ENCODE results near the gene PRKCZ. TPM values are rescaled to one million over a fixed set of nuclear protein-coding genes. Genes with fewer than 3 reads are reported as not detected.

Gene PRKCZ
- total RNA-seq, 1 experiment from 2014 or later, result 56.8 TPM

DNA sequence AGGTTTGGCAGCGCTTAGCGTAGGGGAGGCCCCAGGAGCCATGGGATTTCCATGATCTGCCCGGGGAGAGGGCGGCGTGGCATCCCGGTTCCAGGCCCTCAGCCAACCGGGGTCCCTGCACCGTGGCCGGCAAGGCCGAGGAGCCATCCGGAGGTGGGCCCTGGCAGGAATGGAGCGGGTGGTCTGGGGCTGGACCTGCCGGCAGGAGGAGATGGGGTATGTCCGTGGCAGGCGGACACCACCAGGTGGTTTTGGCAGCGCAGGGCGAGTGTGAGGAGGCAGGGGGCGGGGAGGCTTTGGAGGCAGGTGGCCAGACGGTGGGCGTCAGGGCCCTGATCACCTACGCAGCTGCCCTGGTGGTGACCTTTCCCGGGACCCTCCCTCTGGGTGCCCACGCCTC, 10.3 kb downstream of the PRKCZ start:
- POLR2A ChIA-PET (ENCODE audit: unreplicated experiment), result no interaction called here
- Histone ChIP-seq H3K27ac (ENCODE audit: low read length) (no peak overlapping the region), H3K9me3 (ENCODE audit: low read length) (0 out of 2 replicates have a peak, but pooled peaks cover 7% of the 10 kb centered on the region), H3K27me3 (ENCODE audit: low read length) (no peaks in the 10 kb centered on the region), H4K20me1 (ENCODE audit: low read length) (no peaks in the 10 kb centered on the region), H3K4me3 (ENCODE audit: low read length) (no peak overlapping the region), H2AFZ (ENCODE audit: low read length) (no peak overlapping the region), H3K4me2 (ENCODE audit: low read length) (no peak overlapping the region), H3K9me2 (replicated peaks; ENCODE audit: low read length) (no peaks in the 10 kb centered on the region), H3K79me2 (ENCODE audit: low read length) (no peaks in the 10 kb centered on the region), H3K4me1 (ENCODE audit: insufficient read depth, low read length) (no peaks in the 10 kb centered on the region), H3F3A (ENCODE audit: low read length, unreplicated experiment) (no peaks in the 10 kb centered on the region), H3K9ac (ENCODE audit: low read length) (no peak overlapping the region), H3K36me3 (ENCODE audit: low read depth, low read length) (peaks cover 36% of the 10 kb centered on the region)
- TF ChIP-seq EZH2 (IDR thresholded peaks at IDR 0.05; ENCODE audit: low read length, unreplicated experiment) (no peak), EZH2phosphoT487 (IDR thresholded peaks at IDR 0.05; ENCODE audit: borderline replicate concordance, low read length) (no peak)
- TF ChIP-seq, protein P1, sequence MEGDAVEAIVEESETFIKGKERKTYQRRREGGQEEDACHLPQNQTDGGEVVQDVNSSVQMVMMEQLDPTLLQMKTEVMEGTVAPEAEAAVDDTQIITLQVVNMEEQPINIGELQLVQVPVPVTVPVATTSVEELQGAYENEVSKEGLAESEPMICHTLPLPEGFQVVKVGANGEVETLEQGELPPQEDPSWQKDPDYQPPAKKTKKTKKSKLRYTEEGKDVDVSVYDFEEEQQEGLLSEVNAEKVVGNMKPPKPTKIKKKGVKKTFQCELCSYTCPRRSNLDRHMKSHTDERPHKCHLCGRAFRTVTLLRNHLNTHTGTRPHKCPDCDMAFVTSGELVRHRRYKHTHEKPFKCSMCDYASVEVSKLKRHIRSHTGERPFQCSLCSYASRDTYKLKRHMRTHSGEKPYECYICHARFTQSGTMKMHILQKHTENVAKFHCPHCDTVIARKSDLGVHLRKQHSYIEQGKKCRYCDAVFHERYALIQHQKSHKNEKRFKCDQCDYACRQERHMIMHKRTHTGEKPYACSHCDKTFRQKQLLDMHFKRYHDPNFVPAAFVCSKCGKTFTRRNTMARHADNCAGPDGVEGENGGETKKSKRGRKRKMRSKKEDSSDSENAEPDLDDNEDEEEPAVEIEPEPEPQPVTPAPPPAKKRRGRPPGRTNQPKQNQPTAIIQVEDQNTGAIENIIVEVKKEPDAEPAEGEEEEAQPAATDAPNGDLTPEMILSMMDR (conservative IDR thresholded peaks at IDR 0.05; ENCODE audit: low read depth, low read length), result no peak
- no peak for DNase-seq
- no TSS peak for BruUV-seq (replicated peaks)
- CTCF ChIA-PET, result no interaction called here
- no peak for ATAC-seq
- intact Hi-C loops (cut with micrococcal nuclease), result no loop called here

DNA sequence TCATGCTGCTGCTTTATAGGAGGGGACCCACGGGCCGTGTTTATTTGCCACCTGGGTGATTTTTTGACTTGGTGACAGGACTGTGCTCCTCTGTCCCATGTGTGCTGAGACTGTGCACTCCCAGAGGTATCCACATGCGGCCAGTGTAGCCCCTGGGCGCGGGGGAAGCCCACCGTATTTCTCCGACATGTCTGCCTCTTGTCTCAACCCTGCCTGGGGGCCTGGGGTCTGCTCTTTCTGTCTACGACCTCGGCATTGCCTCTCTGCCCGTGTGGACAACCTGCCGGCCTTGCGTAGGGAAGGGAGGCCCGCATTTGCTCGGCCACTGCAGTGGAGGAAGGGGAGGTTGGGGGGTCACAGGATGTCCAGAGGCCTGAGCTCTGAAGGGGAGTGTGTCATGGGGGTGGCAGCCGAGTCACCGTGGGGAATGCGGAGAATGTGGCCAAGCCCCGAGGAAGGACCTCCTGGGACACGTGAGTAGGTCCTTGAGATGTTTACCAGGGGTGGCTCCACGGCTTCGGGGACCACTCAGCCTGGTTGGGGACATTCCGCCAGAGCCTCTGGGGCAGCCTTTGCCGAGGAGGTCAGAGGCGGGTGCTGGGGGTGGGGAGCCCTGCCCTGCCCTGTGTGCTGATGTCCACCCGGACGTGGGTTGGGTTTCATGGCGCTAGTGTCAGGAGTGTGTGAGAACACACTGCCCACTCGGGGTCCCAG, 11.0 kb downstream of the PRKCZ start:
- no peak overlapping the region for H3K27ac ChIP-seq (ENCODE audit: low read length)
- BruUV-seq (replicated peaks), result no TSS peak
- H3K36me3 ChIP-seq (ENCODE audit: low read depth, low read length), result peaks cover 32% of the 10 kb centered on the region
- H3K9me2 ChIP-seq (replicated peaks; ENCODE audit: low read length), result no peaks in the 10 kb centered on the region
- 0 out of 2 replicates have a peak, but pooled peaks cover 7% of the 10 kb centered on the region for H3K9me3 ChIP-seq (ENCODE audit: low read length)
- DNase-seq (no peak), ATAC-seq (no peak; the same call in 1 of the 2 replicates)
- no peak for TF ChIP-seq EZH2 (IDR thresholded peaks at IDR 0.05; ENCODE audit: low read length, unreplicated experiment)
- TF ChIP-seq, protein P1 (conservative IDR thresholded peaks at IDR 0.05; ENCODE audit: low read depth, low read length), result no peak
- TF ChIP-seq EZH2phosphoT487 (IDR thresholded peaks at IDR 0.05; ENCODE audit: borderline replicate concordance, low read length), result no peak
- H3F3A ChIP-seq (ENCODE audit: low read length, unreplicated experiment), result no peaks in the 10 kb centered on the region
- POLR2A ChIA-PET (ENCODE audit: unreplicated experiment), result no interaction called here
- no peaks in the 10 kb centered on the region for H4K20me1 ChIP-seq (ENCODE audit: low read length)
- H3K4me3 ChIP-seq (ENCODE audit: low read length), result no peak overlapping the region
- no peaks in the 10 kb centered on the region for H3K27me3 ChIP-seq (ENCODE audit: low read length)
- H3K79me2 ChIP-seq (ENCODE audit: low read length), result no peaks in the 10 kb centered on the region
- intact Hi-C loops (cut with micrococcal nuclease), result no loop called here
- CTCF ChIA-PET, result no interaction called here
- no peak overlapping the region for H2AFZ ChIP-seq (ENCODE audit: low read length)
- no peak overlapping the region for H3K9ac ChIP-seq (ENCODE audit: low read length)
- H3K4me2 ChIP-seq (ENCODE audit: low read length), result no peak overlapping the region
- H3K4me1 ChIP-seq (ENCODE audit: insufficient read depth, low read length), result no peaks in the 10 kb centered on the region

DNA sequence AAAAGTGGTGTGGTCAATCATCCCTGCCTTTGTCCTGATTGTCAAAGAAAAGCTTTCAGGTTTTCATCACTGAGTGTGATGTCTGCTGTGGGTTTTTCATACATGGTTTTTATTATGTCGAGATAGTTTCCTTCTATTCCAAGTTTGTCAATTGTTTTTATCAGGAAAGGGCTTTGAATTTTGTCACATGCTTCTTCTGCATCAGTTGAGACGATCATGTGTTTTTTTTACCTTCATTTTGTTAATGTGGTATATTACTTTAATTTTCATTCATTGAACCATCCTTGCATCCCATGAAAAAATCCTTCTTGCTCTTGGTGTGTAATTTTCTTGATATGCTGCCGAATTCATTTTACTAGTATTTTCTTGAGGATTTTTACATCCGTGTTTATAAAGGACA, 15.5 kb downstream of the PRKCZ start:
- CTCF ChIA-PET, result no interaction called here
- Histone ChIP-seq H3K4me1 (ENCODE audit: insufficient read depth, low read length) (no peaks in the 10 kb centered on the region), H4K20me1 (ENCODE audit: low read length) (no peaks in the 10 kb centered on the region), H3K9me3 (ENCODE audit: low read length) (0 out of 2 replicates have a peak, but pooled peaks cover 7% of the 10 kb centered on the region), H3K4me3 (ENCODE audit: low read length) (no peak overlapping the region), H3K27ac (ENCODE audit: low read length) (no peak overlapping the region), H3K27me3 (ENCODE audit: low read length) (no peaks in the 10 kb centered on the region), H3F3A (ENCODE audit: low read length, unreplicated experiment) (no peaks in the 10 kb centered on the region), H2AFZ (ENCODE audit: low read length) (no peak overlapping the region), H3K36me3 (ENCODE audit: low read depth, low read length) (peaks cover 16% of the 10 kb centered on the region), H3K79me2 (ENCODE audit: low read length) (peaks cover 7% of the 10 kb centered on the region; the same call in 1 of the 2 replicates), H3K4me2 (ENCODE audit: low read length) (no peak overlapping the region), H3K9me2 (replicated peaks; ENCODE audit: low read length) (no peaks in the 10 kb centered on the region), H3K9ac (ENCODE audit: low read length) (no peak overlapping the region)
- intact Hi-C loops (cut with micrococcal nuclease), result no loop called here
- TF ChIP-seq EZH2phosphoT487 (IDR thresholded peaks at IDR 0.05; ENCODE audit: borderline replicate concordance, low read length), result no peak
- TF ChIP-seq EZH2 (IDR thresholded peaks at IDR 0.05; ENCODE audit: low read length, unreplicated experiment), result no peak
- TF ChIP-seq, protein P1 (conservative IDR thresholded peaks at IDR 0.05; ENCODE audit: low read depth, low read length), result no peak
- DNase-seq (no peak), ATAC-seq (no peak)
- POLR2A ChIA-PET (ENCODE audit: unreplicated experiment), result no interaction called here
- no TSS peak for BruUV-seq (replicated peaks)

Data from PC-3 (cell line).